Measurements from ENCODE around the gene COL28A1. TPM values are rescaled to one million over a fixed set of nuclear protein-coding genes. Genes with fewer than 3 reads are reported as not detected.

COL28A1 gene
- polyA plus RNA-seq, 1 experiment, result 0.04 TPM

- no peak for DNase-seq (ENCODE audit: low read depth)
Observed at GRCh38 chr7:7504910-7505704, 30.6 kb downstream of the COL28A1 start.

GRCh38 chr7:7499892-7500291 is 35.8 kb downstream of the COL28A1 start:
- ChIA-PET CTCF (interaction anchor here (1.2 to 1.8 kb wide), 2 partner anchors 21 to 65 kb away, joined by 3 to 5 read pairs; no protein-coding TSS in a partner anchor), POLR2A (no interaction called here)
- Histone ChIP-seq H3K27me3 (ENCODE audit: control insufficient read depth, insufficient read depth, low read length) (no peaks in the 10 kb centered on the region), H3K36me3 (ENCODE audit: control insufficient read depth, insufficient read depth, low read length) (no peaks in the 10 kb centered on the region), H3K4me3 (ENCODE audit: low read depth, low read length) (no peak overlapping the region)
- no peak for TF ChIP-seq CTCF (IDR thresholded peaks at IDR 0.05; ENCODE audit: insufficient read depth, low read depth, low read length)
- no peak for DNase-seq (ENCODE audit: low read depth)

More at GRCh38 chr7:7504910-7505704, 30.6 kb downstream of the COL28A1 start:
- POLR2A ChIA-PET, result interaction anchor here (0.5 kb wide), 1 partner anchor 12 kb away, joined by 4 read pairs; no protein-coding TSS in a partner anchor
- H3K27me3 ChIP-seq (ENCODE audit: control insufficient read depth, insufficient read depth, low read length), result no peaks in the 10 kb centered on the region
- H3K4me3 ChIP-seq (ENCODE audit: low read depth, low read length), result no peak overlapping the region
- CTCF ChIA-PET, result interaction anchor here (0.6 to 0.8 kb wide), 2 partner anchors 8 to 317 kb away, joined by 3 read pairs; no protein-coding TSS in a partner anchor
- TF ChIP-seq CTCF (IDR thresholded peaks at IDR 0.05; ENCODE audit: insufficient read depth, low read depth, low read length), result no peak
- no peaks in the 10 kb centered on the region for H3K36me3 ChIP-seq (ENCODE audit: control insufficient read depth, insufficient read depth, low read length)

- Histone ChIP-seq H3K27me3 (ENCODE audit: control insufficient read depth, insufficient read depth, low read length) (no peaks in the 10 kb centered on the region), H3K4me3 (ENCODE audit: low read depth, low read length) (no peak overlapping the region), H3K36me3 (ENCODE audit: control insufficient read depth, insufficient read depth, low read length) (no peaks in the 10 kb centered on the region)
- no peak for DNase-seq (ENCODE audit: low read depth)
- CTCF ChIA-PET, result interaction anchor here (1.2 kb wide), 1 partner anchor 64 kb away, joined by 3 read pairs; no protein-coding TSS in a partner anchor
- POLR2A ChIA-PET, result no interaction called here
- TF ChIP-seq CTCF (IDR thresholded peaks at IDR 0.05; ENCODE audit: insufficient read depth, low read depth, low read length), result no peak
Observed at GRCh38 chr7:7498856-7499255, 36.8 kb downstream of the COL28A1 start.

- Histone ChIP-seq H3K27me3 (ENCODE audit: control insufficient read depth, insufficient read depth, low read length) (no peaks in the 10 kb centered on the region), H3K36me3 (ENCODE audit: control insufficient read depth, insufficient read depth, low read length) (no peaks in the 10 kb centered on the region), H3K4me3 (ENCODE audit: low read depth, low read length) (no peak overlapping the region)
- no peak for TF ChIP-seq CTCF (IDR thresholded peaks at IDR 0.05; ENCODE audit: insufficient read depth, low read depth, low read length)
- CTCF ChIA-PET, result no interaction called here
- POLR2A ChIA-PET, result no interaction called here
- no peak for DNase-seq (ENCODE audit: low read depth)
Observed at GRCh38 chr7:7496311-7496710, 39.4 kb downstream of the COL28A1 start.

GRCh38 chr7:7495171-7495570 is 40.5 kb downstream of the COL28A1 start:
- no peak for DNase-seq (ENCODE audit: low read depth)
- Histone ChIP-seq H3K4me3 (ENCODE audit: low read depth, low read length) (no peak overlapping the region), H3K27me3 (ENCODE audit: control insufficient read depth, insufficient read depth, low read length) (no peaks in the 10 kb centered on the region), H3K36me3 (ENCODE audit: control insufficient read depth, insufficient read depth, low read length) (no peaks in the 10 kb centered on the region)
- no peak for TF ChIP-seq CTCF (IDR thresholded peaks at IDR 0.05; ENCODE audit: insufficient read depth, low read depth, low read length)
- POLR2A ChIA-PET, result no interaction called here
- CTCF ChIA-PET, result no interaction called here

All from BJ (cell line).